ENCODE measurements around the gene C13orf42. TPM values are rescaled to one million over a fixed set of nuclear protein-coding genes. Genes with fewer than 3 reads are reported as not detected.

Gene C13orf42
- total RNA-seq, 1 donor from 2014 or later = not detected

DNA sequence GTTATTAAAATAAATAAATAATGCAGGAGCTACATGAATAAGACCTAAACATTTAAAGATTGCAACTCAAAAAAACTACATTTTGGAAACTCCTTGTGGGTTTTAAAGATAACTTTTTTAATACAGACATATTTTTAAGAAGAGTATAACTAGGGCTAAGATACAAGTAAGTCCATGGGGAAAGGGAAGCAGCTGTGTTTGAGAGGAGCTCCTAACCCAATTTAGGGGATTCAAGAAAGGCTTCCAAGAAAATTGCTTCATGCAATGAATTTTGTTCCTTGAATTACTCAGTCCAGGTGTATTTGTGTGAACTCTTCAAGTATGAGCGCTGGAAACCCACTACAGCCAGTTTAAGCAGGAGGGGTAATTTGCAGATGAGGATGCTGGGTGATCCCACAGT, 44.1 kb upstream of the C13orf42 start:
- Histone ChIP-seq H3K4me1 (no peaks in the 10 kb centered on the region), H3K9me3 (no peaks in the 10 kb centered on the region), H3K27ac (no peak overlapping the region), H3K4me3 (no peak overlapping the region), H3K36me3 (no peaks in the 10 kb centered on the region), H3K27me3 (no peaks in the 10 kb centered on the region)
- no peak for DNase-seq (ENCODE audit: low spot score in 2 of 2)
- intact Hi-C loops (cut with DNase I) = no loop called here
- TF ChIP-seq, protein P1, sequence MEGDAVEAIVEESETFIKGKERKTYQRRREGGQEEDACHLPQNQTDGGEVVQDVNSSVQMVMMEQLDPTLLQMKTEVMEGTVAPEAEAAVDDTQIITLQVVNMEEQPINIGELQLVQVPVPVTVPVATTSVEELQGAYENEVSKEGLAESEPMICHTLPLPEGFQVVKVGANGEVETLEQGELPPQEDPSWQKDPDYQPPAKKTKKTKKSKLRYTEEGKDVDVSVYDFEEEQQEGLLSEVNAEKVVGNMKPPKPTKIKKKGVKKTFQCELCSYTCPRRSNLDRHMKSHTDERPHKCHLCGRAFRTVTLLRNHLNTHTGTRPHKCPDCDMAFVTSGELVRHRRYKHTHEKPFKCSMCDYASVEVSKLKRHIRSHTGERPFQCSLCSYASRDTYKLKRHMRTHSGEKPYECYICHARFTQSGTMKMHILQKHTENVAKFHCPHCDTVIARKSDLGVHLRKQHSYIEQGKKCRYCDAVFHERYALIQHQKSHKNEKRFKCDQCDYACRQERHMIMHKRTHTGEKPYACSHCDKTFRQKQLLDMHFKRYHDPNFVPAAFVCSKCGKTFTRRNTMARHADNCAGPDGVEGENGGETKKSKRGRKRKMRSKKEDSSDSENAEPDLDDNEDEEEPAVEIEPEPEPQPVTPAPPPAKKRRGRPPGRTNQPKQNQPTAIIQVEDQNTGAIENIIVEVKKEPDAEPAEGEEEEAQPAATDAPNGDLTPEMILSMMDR (IDR thresholded peaks at IDR 0.05) = no peak

DNA sequence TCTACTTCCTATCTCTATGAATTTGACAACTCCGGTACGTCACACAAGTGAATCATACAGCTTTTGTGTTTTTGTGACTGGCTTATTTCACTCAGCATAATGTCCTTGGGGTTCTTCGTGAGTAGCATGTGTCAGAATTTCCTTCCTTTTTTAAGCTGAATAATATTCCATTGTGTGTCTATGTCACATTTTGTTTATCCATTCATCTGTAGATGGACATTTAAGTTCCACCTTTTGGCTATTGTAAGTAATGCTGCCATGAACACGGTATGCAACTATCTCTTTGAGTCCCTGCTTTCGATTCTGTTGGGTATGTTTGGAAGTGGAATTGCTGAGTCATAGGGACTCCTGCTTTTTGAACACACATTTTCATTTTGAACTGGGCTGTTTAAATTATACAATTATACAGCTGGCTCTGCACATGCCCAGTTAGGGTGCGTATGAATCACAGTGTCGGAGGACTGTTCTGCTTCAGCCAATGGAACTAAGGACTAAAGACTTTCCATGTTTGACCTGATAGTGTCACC, 43.0 kb upstream of the C13orf42 start:
- TF ChIP-seq, protein P1 (IDR thresholded peaks at IDR 0.05) = no peak
- Histone ChIP-seq H3K27ac (no peak overlapping the region), H3K4me1 (no peaks in the 10 kb centered on the region), H3K9me3 (no peaks in the 10 kb centered on the region), H3K4me3 (no peak overlapping the region), H3K36me3 (no peaks in the 10 kb centered on the region), H3K27me3 (no peaks in the 10 kb centered on the region)
- intact Hi-C loops (cut with DNase I) = no loop called here
- DNase-seq (ENCODE audit: low spot score in 2 of 2) = no peak

DNA sequence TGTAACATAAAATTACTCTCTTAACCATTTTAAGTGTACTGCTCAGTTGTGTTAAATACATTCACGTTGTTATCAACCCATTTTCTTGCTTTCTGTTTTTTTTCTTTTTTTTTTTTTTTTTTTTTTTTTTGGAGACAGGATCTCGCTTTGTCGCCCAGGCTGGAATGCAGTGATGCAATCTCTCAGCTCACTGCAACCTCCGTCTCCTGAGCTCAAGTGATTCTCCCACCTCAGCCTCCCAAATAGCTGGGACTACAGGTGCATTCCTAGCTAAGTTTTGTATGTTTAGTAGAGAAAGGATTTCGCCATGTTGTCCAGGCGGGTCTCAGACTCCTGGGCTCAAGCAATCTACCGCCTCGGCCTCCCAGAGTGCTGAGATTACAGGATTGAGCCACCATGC, 42.5 kb upstream of the C13orf42 start:
- TF ChIP-seq, protein P1 (IDR thresholded peaks at IDR 0.05) = no peak
- no peaks in the 10 kb centered on the region for H3K4me1 ChIP-seq
- no peaks in the 10 kb centered on the region for H3K36me3 ChIP-seq
- no peaks in the 10 kb centered on the region for H3K9me3 ChIP-seq
- no peak overlapping the region for H3K4me3 ChIP-seq
- H3K27ac ChIP-seq = no peak overlapping the region
- no peak for DNase-seq (ENCODE audit: low spot score in 2 of 2)
- intact Hi-C loops (cut with DNase I) = no loop called here
- H3K27me3 ChIP-seq = no peaks in the 10 kb centered on the region

DNA sequence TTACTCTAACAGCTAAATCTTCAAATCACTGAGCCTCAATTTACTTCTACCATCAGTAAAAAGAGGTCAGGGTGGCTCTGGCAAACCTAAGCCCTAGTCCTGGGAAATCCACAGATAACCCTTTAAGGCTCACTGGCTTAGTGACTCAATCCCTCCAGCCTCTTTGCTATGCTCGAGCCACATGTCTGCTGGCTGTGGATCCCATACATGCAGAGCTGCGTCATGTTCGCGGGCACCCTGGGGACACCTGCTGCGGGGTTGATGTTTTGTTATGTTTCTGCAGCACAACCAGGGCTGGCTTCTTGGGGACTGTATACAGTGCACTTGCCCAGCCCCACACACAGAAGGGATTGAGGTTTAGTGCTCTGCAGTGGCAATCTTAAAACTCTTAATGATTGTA, 41.6 kb upstream of the C13orf42 start:
- DNase-seq (ENCODE audit: low spot score in 2 of 2) = no peak
- no peaks in the 10 kb centered on the region for H3K36me3 ChIP-seq
- no peaks in the 10 kb centered on the region for H3K27me3 ChIP-seq
- no peaks in the 10 kb centered on the region for H3K4me1 ChIP-seq
- no peak overlapping the region for H3K4me3 ChIP-seq
- intact Hi-C loops (cut with DNase I) = no loop called here
- TF ChIP-seq, protein P1 (IDR thresholded peaks at IDR 0.05) = no peak
- no peaks in the 10 kb centered on the region for H3K9me3 ChIP-seq
- no peak overlapping the region for H3K27ac ChIP-seq

GRCh38 chr13:51151463-51151862, 40.4 kb upstream of the C13orf42 start:
- no peaks in the 10 kb centered on the region for H3K36me3 ChIP-seq
- TF ChIP-seq, protein P1 (IDR thresholded peaks at IDR 0.05) = no peak
- H3K4me1 ChIP-seq = no peaks in the 10 kb centered on the region
- no peak overlapping the region for H3K4me3 ChIP-seq
- no peaks in the 10 kb centered on the region for H3K27me3 ChIP-seq
- H3K9me3 ChIP-seq = no peaks in the 10 kb centered on the region
- no peak for DNase-seq (ENCODE audit: low spot score in 2 of 2)
- H3K27ac ChIP-seq = no peak overlapping the region
- intact Hi-C loops (cut with DNase I) = no loop called here

All from ascending aorta (tissue), 2 donors.